AG09309 (cell line): ENCODE results near the gene CMTM3.
"Not testable (repeated sequence)": the region's sequence is repeated elsewhere in the genome, so short reads cannot be mapped to it uniquely, and the experiment has no call there.

Source experiments
- DNase-seq: peaks from one replicate; pipeline ENCODE4 v3.0.0-alpha.2; 2010; ENCODE audit warnings: low read depth
- H3K4me3 ChIP-seq: 2 replicates; pipeline ENCODE4 v1.5.1; 2011; ENCODE audit warnings: mild to moderate bottlenecking, low read depth, low read length, moderate library complexity; ENCODE audit not compliant: control insufficient read depth
- CTCF ChIP-seq: IDR thresholded peaks from 2 replicates; pipeline ENCODE4 v1.5.1; 2011; ENCODE audit warnings: mild to moderate bottlenecking, low read depth, low read length, inconsistent platforms; ENCODE audit not compliant: insufficient read depth, control insufficient read depth; ENCODE audit errors: missing control alignments

Gene CMTM3

DNA sequence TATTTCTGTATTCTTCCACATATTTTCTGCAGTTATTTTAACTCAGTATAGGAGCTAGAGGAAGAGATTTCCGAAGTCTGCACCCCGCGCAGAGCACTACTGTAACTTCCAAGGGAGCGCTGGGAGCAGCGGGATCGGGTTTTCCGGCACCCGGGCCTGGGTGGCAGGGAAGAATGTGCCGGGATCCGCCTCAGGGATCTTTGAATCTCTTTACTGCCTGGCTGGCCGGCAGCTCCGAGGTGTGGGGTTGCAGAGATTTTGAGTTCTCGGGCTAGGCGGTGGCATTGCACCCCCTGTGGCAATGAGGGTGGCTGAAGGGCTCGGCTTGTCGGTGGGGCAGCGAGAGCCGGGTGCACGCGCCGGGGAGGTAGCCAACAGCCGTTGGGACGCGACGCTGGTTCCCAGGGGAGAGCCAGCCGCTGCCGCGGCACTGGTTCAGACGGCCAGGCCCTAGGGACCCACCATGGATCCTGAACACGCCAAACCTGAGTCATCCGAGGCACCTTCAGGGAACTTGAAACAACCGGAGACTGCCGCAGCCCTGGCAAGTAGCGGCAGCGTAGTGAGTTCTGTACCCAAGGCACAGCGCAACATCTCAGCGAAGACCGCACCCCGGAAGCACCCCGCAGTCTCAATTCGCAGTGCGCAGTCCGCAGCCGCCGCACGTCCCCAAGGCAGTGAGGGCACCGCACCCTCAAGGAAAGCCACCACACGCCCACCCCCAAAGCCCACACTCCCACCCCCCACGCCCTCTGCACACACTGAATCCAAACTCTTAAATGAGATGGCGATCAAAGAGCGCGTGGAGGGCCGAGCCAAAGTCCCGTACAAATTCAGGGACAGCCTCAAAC, 38.2 kb upstream of the CMTM3 start, which contains the start of gene CMTM1:
CMTM1 (plus strand) TSS at position 389 of the 851 bp plus-strand sequence; CDS start at position 464, 75 bp downstream.
- H3K4me3 ChIP-seq, result no peak within 1 kb of the TSS
- no peak for DNase-seq
- no peak for TF ChIP-seq CTCF

DNA sequence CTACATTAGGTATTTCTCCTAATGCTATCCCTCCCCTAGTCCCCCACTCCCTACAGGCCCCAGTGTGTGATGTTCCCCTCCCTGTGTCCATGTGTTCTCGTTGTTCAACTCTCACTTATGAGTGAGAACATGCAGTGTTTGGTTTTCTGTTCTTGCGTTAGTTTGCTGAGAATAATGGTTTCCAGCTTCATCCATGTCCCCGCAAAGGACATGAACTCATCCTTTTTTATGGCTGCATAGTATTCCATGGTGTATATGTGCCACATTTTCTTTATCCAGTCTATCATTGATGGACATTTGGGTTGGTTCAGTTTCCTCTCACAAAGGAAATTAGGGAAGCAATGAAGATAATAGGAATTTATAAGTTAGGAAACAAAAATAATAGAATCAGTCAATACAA, 37.2 kb upstream of the CMTM3 start:
- not testable (repeated sequence) for H3K4me3 ChIP-seq, DNase-seq

- no peak for DNase-seq
- no peak overlapping the region for H3K4me3 ChIP-seq
- no peak for TF ChIP-seq CTCF
Measured at GRCh38 chr16:66568355-66568754, 36.1 kb upstream of the CMTM3 start.

DNA sequence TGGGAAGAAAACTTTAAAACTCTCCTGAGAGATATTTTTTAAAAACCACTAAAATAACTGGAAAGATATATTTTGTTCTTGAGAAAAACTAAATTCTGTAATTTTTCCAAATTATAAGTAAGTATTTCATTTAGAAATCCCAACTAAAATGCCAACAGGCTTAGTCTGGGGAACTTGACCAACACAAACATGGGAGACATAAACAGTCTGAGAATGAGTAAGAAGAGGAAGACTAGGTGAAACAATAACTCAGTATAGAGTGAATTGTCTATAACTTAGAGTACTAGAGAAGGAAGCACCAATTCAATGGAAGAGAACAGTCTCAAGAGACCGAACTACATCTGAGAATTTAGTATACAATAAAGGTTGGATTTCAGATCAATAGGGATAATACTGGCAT, 35.4 kb upstream of the CMTM3 start:
- no peak overlapping the region for H3K4me3 ChIP-seq
- DNase-seq, result no peak
- TF ChIP-seq CTCF, result no peak

GRCh38 chr16:66569827-66570405, 34.6 kb upstream of the CMTM3 start:
- TF ChIP-seq CTCF, result no peak
- no peak for DNase-seq

GRCh38 chr16:66572356-66572755, 32.1 kb upstream of the CMTM3 start:
- TF ChIP-seq CTCF, result no peak
- DNase-seq, result no peak
- no peak overlapping the region for H3K4me3 ChIP-seq

More at GRCh38 chr16:66569827-66570405, 34.6 kb upstream of the CMTM3 start:
- no peak overlapping the region for H3K4me3 ChIP-seq

DNA sequence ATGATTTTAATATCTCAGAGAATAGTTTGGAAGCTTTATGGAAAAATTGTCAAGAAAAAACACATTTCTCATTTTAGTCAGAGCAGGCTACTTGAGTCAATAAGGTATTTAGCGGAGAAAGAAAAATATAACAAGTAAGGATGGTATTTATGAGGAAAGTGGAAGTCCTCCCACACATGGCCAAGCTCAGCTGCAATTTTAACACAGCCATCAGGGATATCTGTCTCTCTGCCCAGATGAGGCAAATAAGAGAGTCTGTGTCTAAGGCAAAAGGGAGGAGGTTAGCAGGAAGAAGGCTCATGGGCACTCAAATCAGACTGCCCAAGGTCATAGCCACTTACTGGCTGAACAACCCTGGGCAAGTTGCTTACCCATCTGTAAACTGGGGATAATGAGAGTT, 30.4 kb upstream of the CMTM3 start:
- no peak for DNase-seq
- H3K4me3 ChIP-seq, result no peak overlapping the region
- no peak for TF ChIP-seq CTCF
